OCI-LY3 (cell line): Measurements from ENCODE around the gene EIF5A.

Experiments used
- H2AFZ ChIP-seq: fragments of 200-600, 300-600 bp; shearing (Covaris generic); 2 replicates; pipeline ENCODE4 v1.6.0; 2014; ENCODE audit warnings: antibody characterized with exemption, low read depth, low read length
- H3K27ac ChIP-seq: fragments of 200-600, 300-600 bp; sonication (generic); 2 replicates; pipeline ENCODE4 v1.5.1; 2014; ENCODE audit warnings: mild to moderate bottlenecking, low read length, moderate library complexity, mixed read lengths
- H3K27me3 ChIP-seq: fragments of 200-600, 300-600 bp; sonication (generic); 2 replicates; pipeline ENCODE4 v1.6.1; 2014; ENCODE audit warnings: low read depth, low read length, mixed read lengths
- H3K36me3 ChIP-seq: fragments of 200-600, 300-600 bp; sonication (generic); replicated peaks from 2 replicates; pipeline ENCODE3; 2014; ENCODE audit warnings: low read depth, low read length, mixed read lengths
- H3K4me1 ChIP-seq: fragments of 300-600, 200-600 bp; sonication (generic); 2 replicates; pipeline ENCODE4 v1.6.1; 2014; ENCODE audit warnings: low read length, mixed read lengths
- H3K4me2 ChIP-seq: fragments of 200-600, 300-600 bp; sonication (generic); 2 replicates; pipeline ENCODE4 v1.6.1; 2014; ENCODE audit warnings: low read length, mixed read lengths
- H3K4me3 ChIP-seq: fragments of 300-600, 200-600 bp; sonication (generic); 2 replicates; pipeline ENCODE4 v1.5.1; 2014; ENCODE audit warnings: antibody characterized with exemption, mild to moderate bottlenecking, low read length, moderate library complexity
- H3K79me2 ChIP-seq: fragments of 300-600, 200-600 bp; shearing (Covaris generic); 2 replicates; pipeline ENCODE4 v1.6.1; 2014; ENCODE audit warnings: mild to moderate bottlenecking, low read length, mixed read lengths
- H3K9ac ChIP-seq: fragments of 300-600, 200-600 bp; shearing (Covaris generic); 2 replicates; pipeline ENCODE4 v1.6.0; 2014; ENCODE audit warnings: mild to moderate bottlenecking, low read length, moderate library complexity
- H3K9me3 ChIP-seq: fragments of 200-600, 300-600 bp; shearing (Covaris generic); 2 replicates; pipeline ENCODE4 v1.6.1; 2014; ENCODE audit warnings: low read length, mixed read lengths; ENCODE audit not compliant: insufficient read depth
- H4K20me1 ChIP-seq: fragments of 200-600, 300-600 bp; sonication (generic); 2 replicates; pipeline ENCODE4 v1.6.1; 2016; ENCODE audit warnings: low read length, mixed read lengths; ENCODE audit not compliant: insufficient read depth
- EZH2phosphoT487 ChIP-seq: fragments of 200-600 bp; shearing (Covaris generic); IDR thresholded peaks from 2 replicates; pipeline ENCODE4 v1.6.1; 2018; ENCODE audit warnings: antibody characterized with exemption, mixed run types, low read depth
- TF ChIP-seq, protein P1 (sequence below): fragments of 200-600, 300-600 bp; sonication (generic); IDR thresholded peaks from 2 replicates; pipeline ENCODE4 v1.5.1; 2014; ENCODE audit warnings: antibody characterized with exemption, low read length, low read depth

Gene EIF5A

GRCh38 chr17:7260651-7261378 lies 46.6 kb upstream of the EIF5A start:
- H3K79me2 ChIP-seq, result no peaks in the 10 kb centered on the region
- no peak overlapping the region for H3K4me3 ChIP-seq
- H3K4me2 ChIP-seq, result no peak overlapping the region
- no peak overlapping the region for H3K9ac ChIP-seq
- H3K27me3 ChIP-seq, result no peaks in the 10 kb centered on the region
- 0 out of 2 replicates have a peak, but pooled peaks cover 2% of the 10 kb centered on the region for H3K4me1 ChIP-seq
- H4K20me1 ChIP-seq, result no peaks in the 10 kb centered on the region
- no peak overlapping the region for H3K27ac ChIP-seq
- no peak overlapping the region for H2AFZ ChIP-seq
- no peak for TF ChIP-seq EZH2phosphoT487
- TF ChIP-seq, protein P1, sequence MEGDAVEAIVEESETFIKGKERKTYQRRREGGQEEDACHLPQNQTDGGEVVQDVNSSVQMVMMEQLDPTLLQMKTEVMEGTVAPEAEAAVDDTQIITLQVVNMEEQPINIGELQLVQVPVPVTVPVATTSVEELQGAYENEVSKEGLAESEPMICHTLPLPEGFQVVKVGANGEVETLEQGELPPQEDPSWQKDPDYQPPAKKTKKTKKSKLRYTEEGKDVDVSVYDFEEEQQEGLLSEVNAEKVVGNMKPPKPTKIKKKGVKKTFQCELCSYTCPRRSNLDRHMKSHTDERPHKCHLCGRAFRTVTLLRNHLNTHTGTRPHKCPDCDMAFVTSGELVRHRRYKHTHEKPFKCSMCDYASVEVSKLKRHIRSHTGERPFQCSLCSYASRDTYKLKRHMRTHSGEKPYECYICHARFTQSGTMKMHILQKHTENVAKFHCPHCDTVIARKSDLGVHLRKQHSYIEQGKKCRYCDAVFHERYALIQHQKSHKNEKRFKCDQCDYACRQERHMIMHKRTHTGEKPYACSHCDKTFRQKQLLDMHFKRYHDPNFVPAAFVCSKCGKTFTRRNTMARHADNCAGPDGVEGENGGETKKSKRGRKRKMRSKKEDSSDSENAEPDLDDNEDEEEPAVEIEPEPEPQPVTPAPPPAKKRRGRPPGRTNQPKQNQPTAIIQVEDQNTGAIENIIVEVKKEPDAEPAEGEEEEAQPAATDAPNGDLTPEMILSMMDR, result no peak
- no peaks in the 10 kb centered on the region for H3K9me3 ChIP-seq
- H3K36me3 ChIP-seq, result no peaks in the 10 kb centered on the region

DNA sequence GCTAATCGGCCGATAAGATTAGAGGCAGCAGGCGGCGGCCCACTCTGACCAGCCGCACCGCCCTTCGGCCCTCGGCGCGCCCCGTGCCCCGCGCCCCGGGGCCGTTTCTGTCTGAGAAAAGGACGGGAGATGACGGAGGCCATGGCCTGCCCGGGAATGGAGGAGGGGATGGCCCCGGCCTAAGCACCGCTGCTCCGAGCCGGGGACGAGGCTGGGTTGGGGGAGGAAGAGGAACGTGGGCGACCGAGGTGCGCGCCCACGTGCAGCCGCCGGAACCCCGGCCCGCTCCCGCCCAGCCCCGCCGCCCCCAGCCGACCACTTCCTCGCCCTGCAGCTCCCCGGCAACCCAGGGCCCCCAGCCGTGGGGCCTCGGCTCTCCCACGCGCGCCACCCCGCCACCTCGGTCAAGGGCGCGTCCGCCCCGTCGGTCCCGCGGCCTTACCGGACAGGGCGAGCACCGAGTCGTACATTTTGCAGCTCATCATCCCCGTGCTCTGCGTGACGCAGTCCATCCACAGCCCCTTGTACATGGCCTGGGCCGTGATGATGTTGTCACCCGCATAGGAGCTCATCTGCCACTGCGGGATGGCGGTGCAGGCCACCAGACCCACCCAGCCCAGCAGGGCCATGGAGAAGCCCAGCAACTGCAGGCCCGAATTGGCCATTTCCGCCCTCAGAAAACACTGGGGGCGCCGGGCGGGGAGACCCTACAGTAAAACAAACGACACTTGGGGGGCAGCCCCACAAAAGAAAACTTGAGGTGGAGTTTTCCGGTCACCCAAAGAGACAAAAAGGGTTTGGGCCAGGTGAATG lies 45.8 kb upstream of the EIF5A start:
- H3K9ac ChIP-seq, result no peak overlapping the region
- no peaks in the 10 kb centered on the region for H3K9me3 ChIP-seq
- H2AFZ ChIP-seq, result no peak overlapping the region
- no peaks in the 10 kb centered on the region for H4K20me1 ChIP-seq
- H3K27me3 ChIP-seq, result no peaks in the 10 kb centered on the region
- H3K27ac ChIP-seq, result no peak overlapping the region
- H3K4me2 ChIP-seq, result no peak overlapping the region
- no peaks in the 10 kb centered on the region for H3K79me2 ChIP-seq
- no peaks in the 10 kb centered on the region for H3K36me3 ChIP-seq
- H3K4me3 ChIP-seq, result no peak overlapping the region
- TF ChIP-seq, protein P1, result no peak
- TF ChIP-seq EZH2phosphoT487, result no peak
- 0 out of 2 replicates have a peak, but pooled peaks cover 2% of the 10 kb centered on the region for H3K4me1 ChIP-seq

DNA sequence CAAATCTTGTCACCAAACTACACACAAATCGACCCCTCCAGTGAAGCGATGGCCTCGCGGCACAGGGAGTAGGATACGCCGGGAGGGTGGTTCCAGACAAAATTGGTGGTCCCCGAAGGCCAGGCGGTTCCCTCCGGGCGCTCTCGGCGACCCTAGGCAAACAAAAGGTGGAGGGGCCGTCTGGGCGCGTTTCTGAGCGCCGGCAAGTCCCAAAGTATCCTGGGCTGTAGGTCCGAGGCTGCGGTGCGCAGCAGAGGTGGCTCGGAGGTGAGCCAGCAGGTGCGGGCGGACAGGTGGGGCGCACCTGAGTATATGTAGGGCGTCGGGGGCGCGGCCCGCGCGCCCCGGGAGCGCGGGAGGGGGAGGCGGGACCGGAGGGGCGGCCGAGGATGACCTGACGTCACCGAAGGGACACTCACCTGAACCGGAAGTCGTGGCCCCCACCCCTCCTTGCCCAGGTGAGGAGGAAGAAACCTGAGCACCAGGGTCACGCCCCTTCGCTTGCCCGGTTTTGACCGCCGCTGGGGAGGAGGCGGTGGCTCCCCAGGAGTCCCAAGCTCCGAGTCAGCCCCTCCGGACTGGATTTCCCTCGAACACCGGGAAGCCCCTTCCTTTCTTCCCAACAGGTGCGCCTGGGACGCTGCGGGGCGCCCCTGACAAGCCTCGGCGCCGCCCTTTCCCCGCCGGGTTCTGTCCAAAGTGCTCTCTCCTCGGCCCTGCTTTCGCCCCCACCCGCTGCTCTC lies 45.1 kb upstream of the EIF5A start, which contains the start of gene CLDN7:
Gene CLDN7 (minus strand): TSS at position 287 of the 743 bp plus-strand sequence. CDS start 435 bp downstream, outside the sequence.
- Histone ChIP-seq H2AFZ (peak within 1 kb of the TSS; percentile 40; the same call in 1 of the 2 replicates), H3K27me3 (no peaks in the 10 kb centered on the region), H3K4me1 (0 out of 2 replicates have a peak, but pooled peaks cover 2% of the 10 kb centered on the region), H3K36me3 (no peaks in the 10 kb centered on the region), H3K4me3 (0 out of 2 replicates have a peak within 1 kb of the TSS, but pooled peaks have one; percentile 26), H3K9me3 (no peaks in the 10 kb centered on the region), H3K4me2 (peak within 1 kb of the TSS; percentile 48), H3K27ac (no peak within 1 kb of the TSS), H3K79me2 (no peaks in the 10 kb centered on the region), H3K9ac (no peak within 1 kb of the TSS), H4K20me1 (no peaks in the 10 kb centered on the region)
- no peak for TF ChIP-seq EZH2phosphoT487
- TF ChIP-seq, protein P1, result no peak
